ENCODE results near the gene PHF13. TPM values are rescaled to one million over a fixed set of nuclear protein-coding genes. Genes with fewer than 3 reads are reported as not detected.

PHF13 gene
- total RNA-seq, 1 donor from 2014 or later = 13.8 TPM

DNA sequence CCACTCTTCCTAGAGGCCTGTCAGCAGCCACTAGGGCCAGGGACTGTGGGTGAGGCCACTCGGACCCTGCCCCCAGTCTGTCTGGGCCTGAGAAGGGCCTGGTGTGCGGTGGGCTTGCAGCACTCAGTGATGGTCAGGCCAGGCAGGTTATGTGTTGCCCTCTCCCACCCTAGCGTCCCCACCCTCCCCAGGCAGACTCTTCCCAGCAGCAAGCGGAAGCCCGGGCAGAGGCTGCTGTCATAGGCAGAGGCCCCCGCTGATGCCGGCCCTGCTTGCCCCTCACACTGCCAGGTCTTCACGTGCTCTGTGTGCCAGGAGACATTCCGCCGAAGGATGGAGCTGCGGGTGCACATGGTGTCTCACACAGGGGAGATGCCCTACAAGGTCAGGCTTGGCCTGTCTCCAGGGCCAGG lies 27.1 kb upstream of the PHF13 start:
- intact Hi-C loops (cut with micrococcal nuclease) = no loop called here

DNA sequence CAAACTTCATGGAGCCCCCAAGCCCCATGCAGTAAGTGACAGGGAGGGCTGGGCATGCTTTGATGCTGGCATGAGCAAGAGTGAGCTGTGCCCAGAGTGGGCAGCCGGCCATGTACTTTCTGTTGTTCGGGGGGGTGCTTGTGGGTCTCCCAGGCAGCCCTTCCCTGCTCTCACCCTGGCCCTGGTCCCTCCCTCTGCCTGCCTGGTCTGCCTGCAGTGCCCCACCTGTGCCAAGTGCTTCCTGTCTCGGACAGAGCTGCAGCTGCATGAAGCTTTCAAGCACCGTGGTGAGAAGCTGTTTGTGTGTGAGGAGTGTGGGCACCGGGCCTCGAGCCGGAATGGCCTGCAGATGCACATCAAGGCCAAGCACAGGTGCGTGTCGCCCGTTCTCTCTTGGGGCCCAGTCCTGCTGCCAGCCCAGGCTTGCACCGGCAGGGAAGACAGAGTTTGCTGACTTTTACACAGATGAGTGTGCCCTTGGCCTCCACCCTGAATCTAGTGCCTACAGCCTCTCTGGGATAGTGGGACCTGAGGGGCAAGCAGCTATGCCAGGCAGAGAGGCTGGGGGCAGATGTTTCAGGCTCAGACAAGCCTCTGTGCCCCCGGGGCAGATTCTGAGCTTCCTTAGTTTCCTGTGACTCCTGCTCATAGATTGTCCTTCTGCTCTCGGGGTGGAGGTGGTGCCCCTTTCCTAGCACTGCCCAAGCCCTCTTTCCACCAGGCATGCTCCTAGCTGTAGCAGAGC lies 26.1 kb upstream of the PHF13 start:
- intact Hi-C loops (cut with micrococcal nuclease) = no loop called here

DNA sequence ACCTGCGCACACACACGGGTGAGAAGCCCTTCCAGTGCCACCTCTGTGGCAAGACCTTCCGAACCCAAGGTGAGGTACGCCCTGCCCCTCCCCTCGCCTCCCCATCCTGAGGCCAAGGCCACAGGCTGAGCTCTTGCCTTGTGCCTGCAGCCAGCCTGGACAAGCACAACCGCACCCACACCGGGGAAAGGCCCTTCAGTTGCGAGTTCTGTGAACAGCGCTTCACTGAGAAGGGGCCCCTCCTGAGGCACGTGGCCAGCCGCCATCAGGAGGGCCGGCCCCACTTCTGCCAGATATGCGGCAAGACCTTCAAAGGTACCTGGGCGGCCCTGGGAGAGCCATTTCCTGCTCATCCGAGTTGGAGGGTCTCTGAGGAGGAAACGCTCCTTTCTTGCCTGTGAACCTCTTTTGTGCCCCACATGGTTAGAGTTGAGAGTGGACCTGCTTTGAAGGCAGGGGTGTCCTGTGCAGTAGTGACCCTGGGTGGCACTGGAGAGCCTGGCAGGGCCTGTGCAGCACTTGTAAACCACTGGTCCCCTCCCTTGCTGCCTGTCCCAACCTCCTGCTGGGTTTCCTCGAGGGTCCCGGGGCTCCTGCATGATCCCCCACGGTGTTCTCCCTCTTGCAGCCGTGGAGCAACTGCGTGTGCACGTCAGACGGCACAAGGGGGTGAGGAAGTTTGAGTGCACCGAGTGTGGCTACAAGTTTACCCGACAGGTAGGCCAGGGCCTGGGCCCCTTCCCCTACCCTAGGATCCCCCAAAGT lies 25.2 kb upstream of the PHF13 start:
- intact Hi-C loops (cut with micrococcal nuclease) = no loop called here

GRCh38 chr1:6588893-6589520 lies 24.5 kb upstream of the PHF13 start:
- intact Hi-C loops (cut with micrococcal nuclease) = no loop called here

GRCh38 chr1:6590046-6590445 lies 23.5 kb upstream of the PHF13 start:
- intact Hi-C loops (cut with micrococcal nuclease) = no loop called here

GRCh38 chr1:6591222-6591621 lies 22.3 kb upstream of the PHF13 start:
- intact Hi-C loops (cut with micrococcal nuclease) = no loop called here

DNA sequence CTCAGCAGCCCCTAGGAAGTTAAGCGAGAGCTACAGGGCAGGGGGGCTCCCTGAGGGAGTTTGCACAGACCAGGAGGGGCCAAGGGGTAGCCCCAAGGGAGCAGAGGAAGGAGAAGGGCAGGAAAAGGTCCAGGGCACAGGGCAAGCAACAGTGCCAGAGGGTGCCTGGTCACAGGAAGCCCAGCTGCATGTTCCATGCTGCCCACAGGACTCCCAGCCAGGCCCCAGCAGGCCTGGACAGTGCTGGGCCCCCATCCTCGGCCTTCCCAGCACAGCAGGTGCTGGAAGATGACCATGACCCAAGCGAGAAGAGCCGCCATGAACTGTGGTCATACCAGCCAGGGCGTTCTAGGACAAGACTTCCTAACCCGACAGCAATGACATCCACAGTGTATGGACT lies 21.9 kb upstream of the PHF13 start:
- intact Hi-C loops (cut with micrococcal nuclease) = no loop called here

DNA sequence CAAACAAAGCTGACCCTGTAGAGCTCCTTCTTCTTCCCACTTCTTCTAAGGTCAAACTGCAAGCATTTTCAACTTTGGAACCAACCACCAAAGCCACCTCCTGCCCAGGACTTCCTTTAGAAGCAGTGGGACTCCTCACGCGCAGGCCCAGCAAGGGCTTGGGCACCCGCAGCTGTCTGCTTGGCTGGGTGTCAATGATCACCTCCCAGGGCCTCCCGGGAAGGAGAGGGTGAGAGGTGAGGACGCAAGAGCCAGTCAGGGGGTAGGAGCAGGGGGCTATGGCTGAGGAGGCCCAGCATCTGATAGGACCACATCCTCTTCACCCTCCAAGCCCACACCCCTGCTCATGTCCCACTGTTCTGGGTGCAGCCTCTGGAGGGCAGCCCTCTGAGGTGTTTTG lies 21.1 kb upstream of the PHF13 start:
- intact Hi-C loops (cut with micrococcal nuclease) = no loop called here

DNA sequence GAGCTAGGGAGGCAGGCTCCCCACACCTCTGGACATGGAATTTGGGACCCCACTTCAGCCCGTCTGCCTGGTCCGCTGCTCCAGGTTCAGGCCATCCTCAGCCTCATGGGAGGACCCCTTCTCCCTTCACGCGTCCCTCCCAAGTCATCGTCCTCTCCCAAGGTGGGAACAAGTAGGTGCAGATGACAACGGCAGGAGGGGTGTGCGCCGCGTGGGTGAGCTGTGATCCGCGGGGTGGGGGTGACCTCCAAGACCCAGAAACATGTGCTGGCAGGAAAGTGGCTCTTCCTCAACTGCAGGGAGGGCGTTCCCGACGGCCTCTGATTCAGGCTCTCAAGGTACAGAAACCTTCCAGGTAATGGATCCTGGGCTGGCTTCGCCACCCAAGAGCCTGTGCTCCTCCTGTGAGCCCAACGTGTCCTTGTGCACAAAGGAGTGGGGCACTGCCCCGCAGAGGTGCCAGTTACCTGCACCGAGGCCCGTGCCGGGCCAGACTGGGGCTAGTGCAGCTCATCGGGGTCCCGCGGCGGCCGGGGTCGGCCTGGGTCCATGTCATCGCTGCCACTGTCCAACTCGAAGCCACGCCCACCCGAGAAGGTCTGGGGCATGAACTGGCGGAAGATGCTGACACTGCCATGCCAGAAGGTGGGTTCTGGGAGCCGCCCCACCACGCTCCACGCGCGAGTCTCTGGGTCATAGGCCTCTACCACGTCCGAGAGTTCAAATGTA lies 20.5 kb upstream of the PHF13 start:
- intact Hi-C loops (cut with micrococcal nuclease) = no loop called here

GRCh38 chr1:6593810-6594209 lies 19.7 kb upstream of the PHF13 start:
- intact Hi-C loops (cut with micrococcal nuclease) = no loop called here

- intact Hi-C loops (cut with micrococcal nuclease) = no loop called here
Measured at GRCh38 chr1:6594977-6595740, 18.4 kb upstream of the PHF13 start.

DNA sequence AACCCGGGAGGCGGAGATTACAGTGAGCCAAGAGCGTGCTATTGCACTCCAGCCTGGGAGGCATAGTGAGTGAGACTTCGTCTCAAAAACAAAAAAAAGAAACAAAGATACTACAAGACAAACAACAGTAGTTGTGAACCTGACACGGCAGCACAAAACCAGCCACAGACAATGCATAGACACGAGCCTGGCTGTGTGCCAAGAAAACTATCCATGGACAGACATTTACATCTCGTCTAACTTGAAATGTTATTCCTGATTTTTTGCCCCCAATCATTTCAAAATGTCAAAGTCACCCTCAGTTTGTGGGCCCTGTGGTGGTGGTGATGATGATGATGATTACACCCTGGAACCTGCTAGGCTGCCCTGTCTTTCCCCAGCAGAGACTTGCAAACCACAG lies 17.2 kb upstream of the PHF13 start:
- intact Hi-C loops (cut with micrococcal nuclease) = no loop called here

DNA sequence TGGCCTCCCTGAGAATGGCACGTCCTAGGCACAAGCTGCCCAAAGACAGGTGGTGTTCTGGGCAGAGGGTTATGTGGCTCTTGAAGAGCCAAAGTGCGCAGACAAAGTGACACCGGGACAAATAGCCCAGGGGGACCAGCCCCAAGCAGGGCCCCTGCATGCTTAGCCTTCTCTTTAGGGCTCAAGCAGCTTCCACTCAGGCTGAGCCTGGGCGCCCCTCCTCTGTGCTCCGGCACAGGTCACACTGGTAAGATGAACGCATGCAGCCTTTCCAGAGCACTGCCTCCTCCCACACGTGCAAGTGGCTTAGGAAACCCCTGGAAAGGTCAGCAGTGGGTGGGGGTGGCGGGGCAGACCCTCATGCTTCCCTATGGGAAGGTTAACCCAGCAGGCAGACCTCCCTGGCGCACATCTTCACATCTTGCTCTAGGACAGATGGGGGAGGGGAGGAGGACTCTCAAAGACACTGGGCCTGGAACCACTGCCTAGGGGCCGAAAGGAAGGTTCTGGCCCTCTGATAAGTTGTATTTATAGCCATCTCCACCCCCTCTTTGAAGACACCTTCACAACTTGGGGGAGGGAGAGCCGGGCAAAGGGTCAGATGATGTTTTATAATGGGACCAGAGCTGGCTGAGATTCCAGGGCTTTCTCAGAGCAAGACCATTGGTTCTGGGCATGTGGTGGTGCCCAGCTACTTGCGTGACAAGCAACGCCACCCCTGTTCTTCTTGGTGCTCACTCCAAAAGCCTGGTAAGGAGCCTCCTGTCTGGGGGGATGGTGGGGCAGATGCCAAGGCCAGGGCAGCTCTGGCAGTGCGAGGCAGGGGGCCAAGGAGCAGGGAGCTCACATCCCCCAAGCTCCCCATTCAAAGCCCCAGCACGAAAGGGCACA lies 16.4 kb upstream of the PHF13 start:
- intact Hi-C loops (cut with micrococcal nuclease) = no loop called here

DNA sequence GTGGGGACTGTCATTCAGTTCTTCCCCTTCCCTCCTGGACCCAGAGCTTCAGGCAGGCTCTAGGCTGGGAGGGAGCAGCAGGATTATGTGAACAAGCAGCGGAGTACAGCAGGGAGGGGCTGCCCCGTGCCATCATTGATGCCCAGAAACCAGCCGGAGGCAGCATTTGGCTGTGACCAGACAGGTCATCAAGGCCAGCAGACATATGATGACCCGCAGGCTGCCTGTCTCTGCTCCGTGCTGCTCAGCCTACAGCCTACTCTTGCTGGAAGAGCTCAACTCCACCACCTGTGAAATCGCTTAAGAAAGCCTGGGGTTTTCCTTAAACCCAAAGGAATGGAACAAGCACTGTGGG lies 15.8 kb upstream of the PHF13 start:
- intact Hi-C loops (cut with micrococcal nuclease) = loop anchor here (2.0 kb wide), 1 partner anchor 15 kb away; the partner anchor contains the start of gene PHF13

DNA sequence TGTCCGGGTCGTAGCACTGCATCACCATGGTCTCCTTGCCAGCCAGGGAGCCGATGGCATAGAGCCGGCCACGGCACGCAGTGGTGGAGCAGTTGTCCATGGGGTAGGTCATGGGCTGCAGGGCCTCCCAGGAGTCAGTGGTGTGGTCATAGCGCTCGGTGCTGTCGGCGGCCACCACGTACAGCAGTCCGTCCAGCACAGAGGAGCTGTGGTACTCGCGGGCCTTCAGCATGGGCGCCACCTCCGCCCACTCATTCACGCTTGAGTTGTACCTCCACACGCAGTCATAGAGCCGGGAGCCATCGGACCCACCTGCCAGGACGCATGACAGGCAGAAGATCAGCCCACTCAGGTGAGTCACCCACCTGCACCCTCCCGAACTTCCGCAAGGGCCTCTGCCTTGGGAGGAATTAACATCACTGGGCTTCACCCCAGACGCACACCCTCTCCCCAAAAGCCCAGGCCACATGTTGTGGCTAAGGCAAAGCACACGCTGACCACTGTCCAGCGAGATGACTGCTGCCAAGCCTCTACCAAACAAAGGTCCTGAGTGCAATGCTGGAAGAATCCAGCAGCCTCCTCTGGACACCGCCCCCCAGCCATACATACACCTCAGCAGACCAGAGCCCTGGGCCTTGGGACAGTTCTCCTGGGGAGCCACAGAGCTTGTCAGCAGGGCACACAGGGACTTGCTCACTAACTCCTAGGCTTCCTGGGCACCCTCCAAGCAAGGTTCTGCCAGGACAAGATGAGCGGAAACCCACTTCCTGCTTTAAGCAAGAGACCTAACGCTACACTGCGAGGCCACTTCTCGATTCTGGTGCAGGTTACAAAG lies 14.2 kb upstream of the PHF13 start:
- intact Hi-C loops (cut with micrococcal nuclease) = loop anchor here (2.0 kb wide), 1 partner anchor 13 kb away; the partner anchor contains the start of gene PHF13

DNA sequence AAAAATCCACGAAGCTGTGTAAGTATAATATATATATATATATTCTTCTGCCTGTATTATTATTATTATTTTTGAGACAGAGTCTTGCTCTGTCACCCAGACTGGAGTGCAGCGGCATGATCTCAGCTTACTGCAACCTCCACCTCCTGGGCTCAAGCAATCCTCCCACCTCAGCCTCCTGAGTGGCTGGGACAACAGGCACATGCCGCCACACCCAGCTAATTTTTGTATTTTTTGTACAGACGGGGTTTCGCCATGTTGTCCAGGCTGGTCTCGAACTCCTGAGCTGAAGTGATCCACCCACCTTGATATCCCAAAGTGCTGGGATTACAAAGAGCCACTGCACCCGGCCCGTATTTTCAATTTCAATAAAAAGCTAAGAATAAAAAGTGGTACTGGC lies 13.5 kb upstream of the PHF13 start:
- intact Hi-C loops (cut with micrococcal nuclease) = loop anchor here (2.0 to 10.0 kb wide), 5 partner anchors 13 to 1365 kb away; partner anchors contain the start of genes ICMT, NPHP4, PARK7 and PHF13

GRCh38 chr1:6600410-6601048 lies 13.0 kb upstream of the PHF13 start:
- intact Hi-C loops (cut with micrococcal nuclease) = loop anchor here (1.0 to 10.0 kb wide), 8 partner anchors 21 to 1364 kb away; partner anchors contain the start of genes DNAJC11, ICMT, NOL9 and NPHP4

All from T-helper 1 cell treated with Interleukin-12 subunit alpha and Interleukin-12 subunit beta and Interleukin-4 antibody, amounts not matched to agents 30 ng/mL and 1 ng/mL, for 36 hours (primary cell).